Measurements from ENCODE around the gene ARHGEF28.

Gene ARHGEF28

GRCh38 chr5:73822278-73822988 is 196.4 kb downstream of the ARHGEF28 start:
- H3K9ac ChIP-seq (ENCODE audit: low read depth, low read length): no peak overlapping the region
- no peak overlapping the region for H3K27ac ChIP-seq (ENCODE audit: low read depth, low read length)
- H3K36me3 ChIP-seq (ENCODE audit: control insufficient read depth, insufficient read depth, low read length): no peaks in the 10 kb centered on the region
- no peaks in the 10 kb centered on the region for H3K27me3 ChIP-seq (ENCODE audit: control insufficient read depth, insufficient read depth, low read length)
- no peak overlapping the region for H3K4me3 ChIP-seq (ENCODE audit: low read depth, low read length)
- H3K4me1 ChIP-seq (ENCODE audit: control insufficient read depth, insufficient read depth, low read length): 0 out of 2 replicates have a peak, but pooled peaks cover 5% of the 10 kb centered on the region
- H3K9me3 ChIP-seq (ENCODE audit: control insufficient read depth, insufficient read depth, low read length): no peaks in the 10 kb centered on the region

DNA sequence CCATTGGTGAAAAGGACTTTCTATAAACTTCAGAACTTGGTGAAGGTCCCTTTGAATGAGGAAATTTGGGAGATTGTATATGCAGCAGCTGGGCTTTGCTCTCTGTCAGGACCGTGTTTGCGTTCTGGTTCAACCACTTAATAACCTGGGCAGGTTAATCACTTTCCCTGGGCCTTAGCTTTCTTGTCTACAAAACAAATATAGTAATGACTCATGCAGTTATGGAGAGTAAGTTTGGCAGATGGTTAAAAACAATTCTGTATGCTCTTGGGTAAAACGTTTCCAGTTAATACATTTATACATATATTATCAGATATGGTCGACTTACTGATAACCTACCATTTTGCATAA is 197.0 kb downstream of the ARHGEF28 start:
- no peaks in the 10 kb centered on the region for H3K36me3 ChIP-seq (ENCODE audit: control insufficient read depth, insufficient read depth, low read length)
- H3K4me1 ChIP-seq (ENCODE audit: control insufficient read depth, insufficient read depth, low read length): 0 out of 2 replicates have a peak, but pooled peaks cover 5% of the 10 kb centered on the region
- no peak overlapping the region for H3K27ac ChIP-seq (ENCODE audit: low read depth, low read length)
- H3K9ac ChIP-seq (ENCODE audit: low read depth, low read length): no peak overlapping the region
- no peaks in the 10 kb centered on the region for H3K9me3 ChIP-seq (ENCODE audit: control insufficient read depth, insufficient read depth, low read length)
- no peaks in the 10 kb centered on the region for H3K27me3 ChIP-seq (ENCODE audit: control insufficient read depth, insufficient read depth, low read length)
- no peak overlapping the region for H3K4me3 ChIP-seq (ENCODE audit: low read depth, low read length)

GRCh38 chr5:73823508-73823925 is 197.5 kb downstream of the ARHGEF28 start:
- H3K4me1 ChIP-seq (ENCODE audit: control insufficient read depth, insufficient read depth, low read length): 0 out of 2 replicates have a peak, but pooled peaks cover 5% of the 10 kb centered on the region
- H3K9ac ChIP-seq (ENCODE audit: low read depth, low read length): no peak overlapping the region
- no peaks in the 10 kb centered on the region for H3K9me3 ChIP-seq (ENCODE audit: control insufficient read depth, insufficient read depth, low read length)
- no peak overlapping the region for H3K27ac ChIP-seq (ENCODE audit: low read depth, low read length)
- H3K4me3 ChIP-seq (ENCODE audit: low read depth, low read length): no peak overlapping the region
- no peaks in the 10 kb centered on the region for H3K36me3 ChIP-seq (ENCODE audit: control insufficient read depth, insufficient read depth, low read length)
- H3K27me3 ChIP-seq (ENCODE audit: control insufficient read depth, insufficient read depth, low read length): no peaks in the 10 kb centered on the region

- H3K4me1 ChIP-seq (ENCODE audit: control insufficient read depth, insufficient read depth, low read length): 0 out of 2 replicates have a peak, but pooled peaks cover 5% of the 10 kb centered on the region
These were observed 199.2 kb downstream of the ARHGEF28 start for GRCh38 chr5:73825199-73825598.

DNA sequence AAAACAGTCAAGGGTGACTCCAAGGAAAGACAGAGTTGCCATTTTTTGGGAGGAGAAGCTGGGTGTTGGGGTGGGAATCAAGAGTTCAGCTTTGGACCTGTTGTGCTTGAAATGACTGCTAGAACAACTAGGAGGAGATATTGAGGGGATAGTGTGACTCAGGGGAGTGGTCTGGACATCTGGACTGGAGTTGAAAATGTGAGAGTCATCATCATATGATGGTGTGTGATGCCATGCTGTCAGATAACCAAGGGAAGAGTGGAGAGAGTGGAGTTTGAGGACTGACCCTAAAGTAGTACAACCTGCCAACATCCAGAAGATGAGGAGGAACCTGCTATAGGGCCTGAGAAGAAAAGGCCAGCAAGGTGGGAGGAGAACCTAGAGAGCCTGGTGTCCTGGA is 199.7 kb downstream of the ARHGEF28 start:
- Histone ChIP-seq H3K9ac (ENCODE audit: low read depth, low read length) (no peak overlapping the region), H3K4me3 (ENCODE audit: low read depth, low read length) (no peak overlapping the region), H3K27ac (ENCODE audit: low read depth, low read length) (no peak overlapping the region), H3K27me3 (ENCODE audit: control insufficient read depth, insufficient read depth, low read length) (no peaks in the 10 kb centered on the region), H3K9me3 (ENCODE audit: control insufficient read depth, insufficient read depth, low read length) (no peaks in the 10 kb centered on the region), H3K36me3 (ENCODE audit: control insufficient read depth, insufficient read depth, low read length) (no peaks in the 10 kb centered on the region), H3K4me1 (ENCODE audit: control insufficient read depth, insufficient read depth, low read length) (0 out of 2 replicates have a peak, but pooled peaks cover 5% of the 10 kb centered on the region)

More at GRCh38 chr5:73825199-73825598, 199.2 kb downstream of the ARHGEF28 start:
- H3K9me3 ChIP-seq (ENCODE audit: control insufficient read depth, insufficient read depth, low read length): no peaks in the 10 kb centered on the region
- H3K27me3 ChIP-seq (ENCODE audit: control insufficient read depth, insufficient read depth, low read length): no peaks in the 10 kb centered on the region
- no peaks in the 10 kb centered on the region for H3K36me3 ChIP-seq (ENCODE audit: control insufficient read depth, insufficient read depth, low read length)
- no peak overlapping the region for H3K4me3 ChIP-seq (ENCODE audit: low read depth, low read length)
- H3K9ac ChIP-seq (ENCODE audit: low read depth, low read length): no peak overlapping the region
- H3K27ac ChIP-seq (ENCODE audit: low read depth, low read length): no peak overlapping the region

GRCh38 chr5:73826301-73827105 is 200.5 kb downstream of the ARHGEF28 start:
- Histone ChIP-seq H3K9me3 (ENCODE audit: control insufficient read depth, insufficient read depth, low read length) (no peaks in the 10 kb centered on the region), H3K27ac (ENCODE audit: low read depth, low read length) (no peak overlapping the region), H3K9ac (ENCODE audit: low read depth, low read length) (no peak overlapping the region)

DNA sequence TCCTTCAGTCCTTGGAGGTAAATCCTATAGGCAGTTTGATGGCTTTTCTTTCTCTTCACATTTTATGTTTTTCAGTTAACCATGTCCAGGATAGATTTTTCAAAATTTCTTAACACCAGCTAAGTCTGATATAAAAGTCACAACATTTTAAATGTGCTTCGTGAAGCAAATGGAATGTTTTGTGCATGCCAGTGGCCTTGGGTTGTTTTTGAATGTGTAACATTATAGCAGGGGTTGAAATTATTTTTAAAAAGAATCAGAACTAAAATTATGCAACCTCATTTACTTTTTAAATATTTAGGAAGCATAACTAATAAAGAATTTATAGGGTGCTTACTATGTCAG is 201.1 kb downstream of the ARHGEF28 start:
- Histone ChIP-seq H3K27me3 (ENCODE audit: control insufficient read depth, insufficient read depth, low read length) (no peaks in the 10 kb centered on the region), H3K27ac (ENCODE audit: low read depth, low read length) (no peak overlapping the region), H3K4me3 (ENCODE audit: low read depth, low read length) (no peak overlapping the region), H3K9me3 (ENCODE audit: control insufficient read depth, insufficient read depth, low read length) (no peaks in the 10 kb centered on the region), H3K36me3 (ENCODE audit: control insufficient read depth, insufficient read depth, low read length) (no peaks in the 10 kb centered on the region), H3K9ac (ENCODE audit: low read depth, low read length) (no peak overlapping the region), H3K4me1 (ENCODE audit: control insufficient read depth, insufficient read depth, low read length) (0 out of 2 replicates have a peak, but pooled peaks cover 5% of the 10 kb centered on the region)

More at GRCh38 chr5:73826301-73827105, 200.5 kb downstream of the ARHGEF28 start:
- H3K4me3 ChIP-seq (ENCODE audit: low read depth, low read length): no peak overlapping the region
- H3K36me3 ChIP-seq (ENCODE audit: control insufficient read depth, insufficient read depth, low read length): no peaks in the 10 kb centered on the region
- H3K27me3 ChIP-seq (ENCODE audit: control insufficient read depth, insufficient read depth, low read length): no peaks in the 10 kb centered on the region
- H3K4me1 ChIP-seq (ENCODE audit: control insufficient read depth, insufficient read depth, low read length): 0 out of 2 replicates have a peak, but pooled peaks cover 5% of the 10 kb centered on the region

- H3K9me3 ChIP-seq (ENCODE audit: control insufficient read depth, insufficient read depth, low read length): no peaks in the 10 kb centered on the region
- no peaks in the 10 kb centered on the region for H3K36me3 ChIP-seq (ENCODE audit: control insufficient read depth, insufficient read depth, low read length)
- no peaks in the 10 kb centered on the region for H3K27me3 ChIP-seq (ENCODE audit: control insufficient read depth, insufficient read depth, low read length)
- 0 out of 2 replicates have a peak, but pooled peaks cover 5% of the 10 kb centered on the region for H3K4me1 ChIP-seq (ENCODE audit: control insufficient read depth, insufficient read depth, low read length)
- H3K9ac ChIP-seq (ENCODE audit: low read depth, low read length): no peak overlapping the region
- no peak overlapping the region for H3K27ac ChIP-seq (ENCODE audit: low read depth, low read length)
- no peak overlapping the region for H3K4me3 ChIP-seq (ENCODE audit: low read depth, low read length)
These were observed 202.5 kb downstream of the ARHGEF28 start for GRCh38 chr5:73828465-73828864.

- no peaks in the 10 kb centered on the region for H3K36me3 ChIP-seq (ENCODE audit: control insufficient read depth, insufficient read depth, low read length)
- H3K27me3 ChIP-seq (ENCODE audit: control insufficient read depth, insufficient read depth, low read length): no peaks in the 10 kb centered on the region
- no peak overlapping the region for H3K9ac ChIP-seq (ENCODE audit: low read depth, low read length)
- 0 out of 2 replicates have a peak, but pooled peaks cover 5% of the 10 kb centered on the region for H3K4me1 ChIP-seq (ENCODE audit: control insufficient read depth, insufficient read depth, low read length)
- H3K9me3 ChIP-seq (ENCODE audit: control insufficient read depth, insufficient read depth, low read length): no peaks in the 10 kb centered on the region
- H3K4me3 ChIP-seq (ENCODE audit: low read depth, low read length): no peak overlapping the region
- no peak overlapping the region for H3K27ac ChIP-seq (ENCODE audit: low read depth, low read length)
These were observed 204.7 kb downstream of the ARHGEF28 start for GRCh38 chr5:73830646-73831045.

- Histone ChIP-seq H3K36me3 (ENCODE audit: control insufficient read depth, insufficient read depth, low read length) (no peaks in the 10 kb centered on the region), H3K27ac (ENCODE audit: low read depth, low read length) (no peak overlapping the region), H3K9me3 (ENCODE audit: control insufficient read depth, insufficient read depth, low read length) (no peaks in the 10 kb centered on the region), H3K9ac (ENCODE audit: low read depth, low read length) (no peak overlapping the region), H3K4me1 (ENCODE audit: control insufficient read depth, insufficient read depth, low read length) (0 out of 2 replicates have a peak, but pooled peaks cover 5% of the 10 kb centered on the region), H3K4me3 (ENCODE audit: low read depth, low read length) (no peak overlapping the region), H3K27me3 (ENCODE audit: control insufficient read depth, insufficient read depth, low read length) (no peaks in the 10 kb centered on the region)
These were observed 205.1 kb downstream of the ARHGEF28 start for GRCh38 chr5:73831066-73831465.

DNA sequence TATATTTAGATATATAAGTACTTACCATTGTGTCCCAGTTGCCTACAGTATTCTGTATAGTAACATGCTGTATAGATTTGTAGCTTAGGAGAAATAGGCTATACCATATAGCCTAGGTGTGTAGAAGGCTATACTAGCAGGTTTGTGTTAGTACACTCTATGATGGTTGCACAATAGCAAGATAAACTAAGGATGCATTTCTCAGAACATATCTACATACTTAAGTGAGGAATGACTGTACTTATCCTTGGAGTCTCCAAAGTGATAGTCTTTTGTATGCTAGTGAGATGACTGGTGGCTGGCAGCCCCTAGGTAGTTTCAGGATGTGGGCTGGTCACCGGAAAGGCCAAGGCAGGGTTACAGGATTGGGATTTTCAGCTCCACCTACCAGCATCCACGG is 208.7 kb downstream of the ARHGEF28 start:
- Histone ChIP-seq H3K4me3 (ENCODE audit: low read depth, low read length) (no peak overlapping the region), H3K36me3 (ENCODE audit: control insufficient read depth, insufficient read depth, low read length) (no peaks in the 10 kb centered on the region), H3K4me1 (ENCODE audit: control insufficient read depth, insufficient read depth, low read length) (no peaks in the 10 kb centered on the region)

More for the DNA sequence above, 208.7 kb downstream of the ARHGEF28 start:
- Histone ChIP-seq H3K27me3 (ENCODE audit: control insufficient read depth, insufficient read depth, low read length) (no peaks in the 10 kb centered on the region), H3K9ac (ENCODE audit: low read depth, low read length) (no peak overlapping the region), H3K9me3 (ENCODE audit: control insufficient read depth, insufficient read depth, low read length) (no peaks in the 10 kb centered on the region), H3K27ac (ENCODE audit: low read depth, low read length) (no peak overlapping the region)
